ENCODE data around the gene SHISAL2A. TPM values are rescaled to one million over a fixed set of nuclear protein-coding genes. Genes with fewer than 3 reads are reported as not detected.

Gene SHISAL2A
- polyA plus RNA-seq, 1 donor from 2014 or later: not detected

DNA sequence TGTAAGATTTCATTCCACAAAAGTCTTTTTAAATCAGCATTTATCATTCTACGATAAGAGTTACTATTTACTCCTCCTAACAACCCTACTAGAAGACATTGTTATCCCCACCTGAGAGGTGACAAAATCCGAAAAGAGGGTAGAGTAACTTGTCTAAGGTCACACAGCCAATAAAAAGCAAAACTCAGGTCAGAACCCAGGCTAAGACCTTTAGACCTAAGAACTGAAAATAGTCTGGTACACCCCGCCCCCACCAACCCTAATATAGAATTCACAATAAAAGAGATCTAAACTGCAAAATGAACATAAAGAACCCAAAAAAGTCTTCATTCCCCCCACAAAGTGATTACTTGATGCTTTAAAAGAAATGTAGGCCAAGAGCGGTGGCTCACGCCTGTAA, 46.5 kb downstream of the SHISAL2A start:
- Histone ChIP-seq H3K27ac (ENCODE audit: low read length) (no peak overlapping the region), H3K4me2 (ENCODE audit: low read length) (no peak overlapping the region), H3K4me3 (ENCODE audit: low read length) (no peak overlapping the region), H4K20me1 (ENCODE audit: insufficient read depth) (no peaks in the 10 kb centered on the region), H3K9me2 (ENCODE audit: insufficient read depth, low read length) (no peaks in the 10 kb centered on the region), H3K36me3 (ENCODE audit: insufficient read depth, low read length) (no peaks in the 10 kb centered on the region), H3F3A (ENCODE audit: insufficient read depth, low read length, poor library complexity, severe bottlenecking) (no peaks in the 10 kb centered on the region), H3K9me3 (ENCODE audit: low read length) (no peaks in the 10 kb centered on the region), H3K79me2 (replicated peaks; ENCODE audit: insufficient read depth, low read length) (no peaks in the 10 kb centered on the region), H2AFZ (ENCODE audit: low read depth, low read length) (no peak overlapping the region), H3K27me3 (ENCODE audit: insufficient read depth, low read depth, low read length) (no peaks in the 10 kb centered on the region), H3K9ac (ENCODE audit: low read length) (no peak overlapping the region)
- TF ChIP-seq TAF1 (IDR thresholded peaks at IDR 0.05; ENCODE audit: low read depth) (no peak), MXI1 (conservative IDR thresholded peaks at IDR 0.05; ENCODE audit: poor library complexity, severe bottlenecking) (no peak), RAD21 (conservative IDR thresholded peaks at IDR 0.05) (no peak), EZH2 (IDR thresholded peaks at IDR 0.05; ENCODE audit: borderline replicate concordance, insufficient read depth, low read length, poor library complexity, severe bottlenecking) (no peak), POLR2AphosphoS5 (IDR thresholded peaks at IDR 0.05) (no peak), EP300 (conservative IDR thresholded peaks at IDR 0.05; ENCODE audit: poor library complexity, severe bottlenecking) (no peak)
- TF ChIP-seq, protein P1, sequence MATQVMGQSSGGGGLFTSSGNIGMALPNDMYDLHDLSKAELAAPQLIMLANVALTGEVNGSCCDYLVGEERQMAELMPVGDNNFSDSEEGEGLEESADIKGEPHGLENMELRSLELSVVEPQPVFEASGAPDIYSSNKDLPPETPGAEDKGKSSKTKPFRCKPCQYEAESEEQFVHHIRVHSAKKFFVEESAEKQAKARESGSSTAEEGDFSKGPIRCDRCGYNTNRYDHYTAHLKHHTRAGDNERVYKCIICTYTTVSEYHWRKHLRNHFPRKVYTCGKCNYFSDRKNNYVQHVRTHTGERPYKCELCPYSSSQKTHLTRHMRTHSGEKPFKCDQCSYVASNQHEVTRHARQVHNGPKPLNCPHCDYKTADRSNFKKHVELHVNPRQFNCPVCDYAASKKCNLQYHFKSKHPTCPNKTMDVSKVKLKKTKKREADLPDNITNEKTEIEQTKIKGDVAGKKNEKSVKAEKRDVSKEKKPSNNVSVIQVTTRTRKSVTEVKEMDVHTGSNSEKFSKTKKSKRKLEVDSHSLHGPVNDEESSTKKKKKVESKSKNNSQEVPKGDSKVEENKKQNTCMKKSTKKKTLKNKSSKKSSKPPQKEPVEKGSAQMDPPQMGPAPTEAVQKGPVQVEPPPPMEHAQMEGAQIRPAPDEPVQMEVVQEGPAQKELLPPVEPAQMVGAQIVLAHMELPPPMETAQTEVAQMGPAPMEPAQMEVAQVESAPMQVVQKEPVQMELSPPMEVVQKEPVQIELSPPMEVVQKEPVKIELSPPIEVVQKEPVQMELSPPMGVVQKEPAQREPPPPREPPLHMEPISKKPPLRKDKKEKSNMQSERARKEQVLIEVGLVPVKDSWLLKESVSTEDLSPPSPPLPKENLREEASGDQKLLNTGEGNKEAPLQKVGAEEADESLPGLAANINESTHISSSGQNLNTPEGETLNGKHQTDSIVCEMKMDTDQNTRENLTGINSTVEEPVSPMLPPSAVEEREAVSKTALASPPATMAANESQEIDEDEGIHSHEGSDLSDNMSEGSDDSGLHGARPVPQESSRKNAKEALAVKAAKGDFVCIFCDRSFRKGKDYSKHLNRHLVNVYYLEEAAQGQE (IDR thresholded peaks at IDR 0.05; ENCODE audit: borderline replicate concordance): no peak

- H3K36me3 ChIP-seq (ENCODE audit: insufficient read depth, low read length): no peaks in the 10 kb centered on the region
- no peaks in the 10 kb centered on the region for H3K9me3 ChIP-seq (ENCODE audit: low read length)
- H3K4me3 ChIP-seq (ENCODE audit: low read length): no peak overlapping the region
- H3F3A ChIP-seq (ENCODE audit: insufficient read depth, low read length, poor library complexity, severe bottlenecking): no peaks in the 10 kb centered on the region
- no peaks in the 10 kb centered on the region for H4K20me1 ChIP-seq (ENCODE audit: insufficient read depth)
- H3K9ac ChIP-seq (ENCODE audit: low read length): no peak overlapping the region
- no peak overlapping the region for H2AFZ ChIP-seq (ENCODE audit: low read depth, low read length)
- TF ChIP-seq RAD21 (conservative IDR thresholded peaks at IDR 0.05): no peak
- TF ChIP-seq POLR2AphosphoS5 (IDR thresholded peaks at IDR 0.05): no peak
- no peak for TF ChIP-seq EP300 (conservative IDR thresholded peaks at IDR 0.05; ENCODE audit: poor library complexity, severe bottlenecking)
- no peak for TF ChIP-seq SMC3 (conservative IDR thresholded peaks at IDR 0.05; ENCODE audit: poor library complexity)
- TF ChIP-seq, protein P2, sequence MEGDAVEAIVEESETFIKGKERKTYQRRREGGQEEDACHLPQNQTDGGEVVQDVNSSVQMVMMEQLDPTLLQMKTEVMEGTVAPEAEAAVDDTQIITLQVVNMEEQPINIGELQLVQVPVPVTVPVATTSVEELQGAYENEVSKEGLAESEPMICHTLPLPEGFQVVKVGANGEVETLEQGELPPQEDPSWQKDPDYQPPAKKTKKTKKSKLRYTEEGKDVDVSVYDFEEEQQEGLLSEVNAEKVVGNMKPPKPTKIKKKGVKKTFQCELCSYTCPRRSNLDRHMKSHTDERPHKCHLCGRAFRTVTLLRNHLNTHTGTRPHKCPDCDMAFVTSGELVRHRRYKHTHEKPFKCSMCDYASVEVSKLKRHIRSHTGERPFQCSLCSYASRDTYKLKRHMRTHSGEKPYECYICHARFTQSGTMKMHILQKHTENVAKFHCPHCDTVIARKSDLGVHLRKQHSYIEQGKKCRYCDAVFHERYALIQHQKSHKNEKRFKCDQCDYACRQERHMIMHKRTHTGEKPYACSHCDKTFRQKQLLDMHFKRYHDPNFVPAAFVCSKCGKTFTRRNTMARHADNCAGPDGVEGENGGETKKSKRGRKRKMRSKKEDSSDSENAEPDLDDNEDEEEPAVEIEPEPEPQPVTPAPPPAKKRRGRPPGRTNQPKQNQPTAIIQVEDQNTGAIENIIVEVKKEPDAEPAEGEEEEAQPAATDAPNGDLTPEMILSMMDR (IDR thresholded peaks at IDR 0.05; ENCODE audit: poor library complexity, severe bottlenecking): no peak
- TF ChIP-seq EZH2 (IDR thresholded peaks at IDR 0.05; ENCODE audit: borderline replicate concordance, insufficient read depth, low read length, poor library complexity, severe bottlenecking): no peak
- no peak for TF ChIP-seq MXI1 (conservative IDR thresholded peaks at IDR 0.05; ENCODE audit: poor library complexity, severe bottlenecking)
- no peak for TF ChIP-seq TAF1 (IDR thresholded peaks at IDR 0.05; ENCODE audit: low read depth)
- TF ChIP-seq, protein P1 (IDR thresholded peaks at IDR 0.05; ENCODE audit: borderline replicate concordance): no peak
- H3K4me2 ChIP-seq (ENCODE audit: low read length): no peak overlapping the region
- no peaks in the 10 kb centered on the region for H3K27me3 ChIP-seq (ENCODE audit: insufficient read depth, low read depth, low read length)
- H3K9me2 ChIP-seq (ENCODE audit: insufficient read depth, low read length): no peaks in the 10 kb centered on the region
- no peak overlapping the region for H3K27ac ChIP-seq (ENCODE audit: low read length)
- H3K79me2 ChIP-seq (replicated peaks; ENCODE audit: insufficient read depth, low read length): no peaks in the 10 kb centered on the region
Observed at GRCh38 chr1:52680353-52680752, 47.4 kb downstream of the SHISAL2A start.
